ENCODE results near the gene ACO2.

Gene ACO2

GRCh38 chr22:41507330-41508063 lies 38.6 kb downstream of the ACO2 start:
- TF ChIP-seq CTCF (IDR thresholded peaks at IDR 0.05), result no peak

DNA sequence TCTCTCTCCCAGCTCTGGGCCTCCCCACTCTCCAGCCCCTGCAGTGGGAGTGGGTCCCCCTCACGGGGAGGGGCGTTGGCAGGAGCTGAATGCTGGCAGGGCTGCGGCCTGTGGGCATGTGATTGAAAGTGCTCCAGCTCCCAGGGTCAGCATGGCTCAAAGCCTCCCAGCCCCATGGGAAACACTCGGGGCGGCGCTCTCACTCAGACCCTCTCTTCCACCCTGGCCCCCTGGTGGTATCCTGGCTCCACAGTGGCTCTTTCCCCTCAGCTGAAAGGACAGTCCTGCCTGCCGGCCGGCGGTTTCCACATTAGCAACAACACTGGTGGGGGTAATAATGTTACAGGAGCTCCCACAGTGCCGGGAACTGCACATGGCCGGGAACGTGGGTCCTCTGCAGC lies 39.9 kb downstream of the ACO2 start:
- TF ChIP-seq CTCF (IDR thresholded peaks at IDR 0.05), result no peak

- TF ChIP-seq CTCF (IDR thresholded peaks at IDR 0.05), result no peak
Measured at GRCh38 chr22:41511521-41511968, 42.6 kb downstream of the ACO2 start.

DNA sequence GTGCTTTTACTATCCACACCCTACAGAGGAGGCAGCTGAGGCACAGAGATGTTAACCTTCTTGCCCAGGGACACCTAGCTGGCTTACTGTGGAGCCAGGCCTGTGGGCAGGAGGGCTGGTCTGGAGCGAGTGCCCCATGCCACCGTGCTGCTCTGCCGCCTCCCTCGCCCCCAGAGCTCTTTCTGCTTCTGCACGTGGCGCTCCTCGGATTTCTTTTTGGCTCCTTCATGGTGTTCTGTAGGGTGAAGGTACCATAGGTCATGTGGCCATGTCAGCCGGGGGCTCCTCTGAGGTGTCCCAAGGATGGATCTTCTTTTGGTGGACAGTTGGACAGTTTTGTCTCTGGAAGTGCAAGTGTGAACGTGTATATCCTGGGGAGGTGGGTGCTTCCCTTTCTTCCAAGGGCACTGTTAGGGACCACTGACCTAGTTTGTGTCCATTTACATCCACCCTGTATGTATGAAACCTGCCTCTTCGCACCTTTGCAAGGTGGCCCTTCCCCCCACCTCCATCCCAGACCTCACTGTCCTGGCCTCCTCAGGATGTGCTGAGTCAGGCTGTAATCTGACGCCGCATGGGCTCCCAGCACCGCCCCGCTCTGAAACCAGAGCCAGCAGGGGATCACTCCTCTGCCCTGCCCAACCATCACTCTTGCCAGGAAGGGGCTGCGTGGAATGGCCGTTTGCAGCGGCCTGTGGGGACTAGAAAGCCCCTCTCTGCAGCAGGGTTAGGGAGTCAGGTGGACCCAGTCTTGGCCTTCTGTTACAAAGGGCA lies 43.7 kb downstream of the ACO2 start:
- no peak for TF ChIP-seq CTCF (IDR thresholded peaks at IDR 0.05)

- no peak for TF ChIP-seq CTCF (IDR thresholded peaks at IDR 0.05)
Measured at GRCh38 chr22:41513391-41513790, 44.5 kb downstream of the ACO2 start.

DNA sequence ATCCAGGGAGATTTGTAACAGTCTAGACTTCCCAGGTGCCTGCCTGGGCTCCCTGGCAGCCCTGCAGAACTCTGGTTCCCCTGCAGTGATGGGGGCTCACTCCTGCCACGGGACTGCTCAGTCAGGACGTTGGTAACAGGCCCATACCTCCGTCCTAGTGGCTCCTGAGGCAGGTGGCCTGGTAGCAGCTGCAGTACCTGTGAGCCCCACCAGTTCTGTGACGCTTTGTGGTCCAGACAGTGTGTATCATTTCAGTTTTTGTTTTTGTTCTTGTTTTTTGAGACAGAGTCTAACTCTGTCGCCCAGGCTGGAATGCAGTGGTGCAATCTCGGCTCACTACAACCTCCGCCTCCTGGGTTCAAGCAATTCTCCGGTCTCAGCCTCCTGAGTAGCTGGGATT lies 47.5 kb downstream of the ACO2 start:
- no peak for TF ChIP-seq CTCF (IDR thresholded peaks at IDR 0.05)

DNA sequence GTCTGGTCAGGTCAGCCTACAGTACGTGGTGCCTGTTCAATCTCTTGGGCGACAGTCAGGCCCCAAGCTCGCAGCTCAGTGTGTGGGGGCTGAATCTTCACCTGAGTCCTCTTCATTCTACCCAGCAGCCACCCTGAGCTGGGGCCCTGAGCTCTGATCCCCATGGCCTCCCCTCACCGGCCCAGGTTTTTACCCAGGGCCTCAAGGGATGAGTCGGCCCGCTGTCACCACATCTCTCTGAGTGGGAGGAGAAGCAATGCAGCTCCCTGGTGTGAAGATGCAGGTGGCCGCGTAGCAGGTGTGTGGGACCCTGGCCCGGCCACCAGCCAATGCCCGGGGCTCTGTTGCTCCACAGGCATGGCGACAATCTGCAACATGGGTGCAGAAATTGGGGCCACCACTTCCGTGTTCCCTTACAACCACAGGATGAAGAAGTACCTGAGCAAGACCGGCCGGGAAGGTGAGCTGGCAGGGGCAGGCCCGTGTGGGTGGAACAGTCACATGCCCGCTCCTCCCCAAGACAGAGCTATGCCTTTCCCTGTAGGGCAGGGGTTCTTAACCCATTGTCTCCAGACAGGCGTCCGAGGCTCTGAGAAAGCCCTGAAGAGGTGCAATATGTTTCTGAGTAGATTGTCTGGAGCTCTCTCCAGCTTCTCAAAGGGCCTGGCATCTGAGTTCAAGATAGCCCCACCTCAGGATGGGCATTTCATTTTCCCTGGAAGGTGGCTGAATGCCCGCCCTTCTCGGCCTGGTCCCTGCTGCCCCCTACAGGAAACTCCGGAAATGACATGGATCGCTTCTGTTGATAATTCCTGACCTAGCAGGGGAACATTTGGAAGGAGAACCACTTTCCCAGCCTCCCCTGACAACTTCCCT lies 48.5 kb downstream of the ACO2 start:
- peak; percentile 84 for TF ChIP-seq CTCF (IDR thresholded peaks at IDR 0.05)

Measured in LNCAP (cell line).